ENCODE measurements around the gene FCN3. TPM values are rescaled to one million over a fixed set of nuclear protein-coding genes. Genes with fewer than 3 reads are reported as not detected.

FCN3 gene
- total and polyA plus RNA-seq, 9 donors: 0.20 to 1.7 (median 0.53) TPM; not detected in 2

DNA sequence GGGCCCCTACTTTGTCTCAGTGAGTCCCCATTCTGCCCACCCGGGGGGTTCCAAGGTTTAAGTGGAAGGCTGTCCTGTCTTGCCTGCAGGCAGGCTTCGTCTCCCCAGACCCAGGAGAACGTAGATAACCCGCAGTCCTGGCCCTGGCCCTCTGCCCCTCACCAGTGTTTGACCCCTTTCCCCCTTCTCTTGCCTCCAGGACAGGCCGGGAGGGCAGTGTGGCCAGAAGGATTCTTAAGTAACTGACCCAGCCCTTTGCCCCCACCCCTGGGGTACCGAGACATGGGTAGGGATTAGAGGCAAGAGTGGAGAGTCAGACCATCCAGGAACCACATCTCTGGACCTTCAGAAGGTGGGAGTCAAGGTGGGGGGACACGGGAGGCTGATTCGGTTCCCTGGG lies 43.8 kb downstream of the FCN3 start:
- no peak for DNase-seq
- no peak overlapping the region for H3K27ac ChIP-seq (ENCODE audit: low read length)
- no peak overlapping the region for H3K4me3 ChIP-seq (ENCODE audit: low read length)
- H3K36me3 ChIP-seq (ENCODE audit: control insufficient read depth, insufficient read depth, low read length): peaks cover 69% of the 10 kb centered on the region
- H3K4me1 ChIP-seq (ENCODE audit: control insufficient read depth, insufficient read depth, low read length): peaks cover 4% of the 10 kb centered on the region
- WGBS (ENCODE audit: insufficient coverage): 85% methylated on average over 5 of the region's 8 CpGs
- no peaks in the 10 kb centered on the region for H3K27me3 ChIP-seq (ENCODE audit: control insufficient read depth, insufficient read depth, low read length)
- H3K9me3 ChIP-seq (replicated peaks; ENCODE audit: control insufficient read depth, low read depth, low read length): no peaks in the 10 kb centered on the region

DNA sequence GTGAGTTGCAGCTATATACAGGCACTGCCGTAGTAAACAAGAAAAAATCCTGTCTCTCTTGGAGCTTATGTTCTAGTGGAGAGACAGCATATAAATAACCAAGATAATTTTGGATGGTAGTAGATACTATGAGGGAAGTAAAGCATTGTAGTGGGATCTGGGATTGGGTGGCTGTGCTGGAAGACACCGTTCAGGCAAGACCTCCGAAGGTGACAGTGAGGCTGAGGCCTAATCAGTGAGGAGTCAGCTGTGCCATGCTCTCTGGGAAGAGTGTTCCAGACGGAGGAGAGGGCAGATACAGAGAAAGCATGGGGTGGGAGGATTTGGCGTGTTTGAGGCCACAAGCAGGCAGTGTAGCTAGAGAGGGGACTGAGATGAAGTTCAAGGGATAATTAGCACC lies 46.7 kb downstream of the FCN3 start:
- no peak overlapping the region for H3K4me3 ChIP-seq (ENCODE audit: low read length)
- no peak overlapping the region for H3K27ac ChIP-seq (ENCODE audit: low read length)
- peaks cover 11% of the 10 kb centered on the region for H3K4me1 ChIP-seq (ENCODE audit: control insufficient read depth, insufficient read depth, low read length)
- WGBS (ENCODE audit: insufficient coverage): 78% methylated on average over 4 of the region's 5 CpGs
- H3K9me3 ChIP-seq (replicated peaks; ENCODE audit: control insufficient read depth, low read depth, low read length): no peaks in the 10 kb centered on the region
- H3K36me3 ChIP-seq (ENCODE audit: control insufficient read depth, insufficient read depth, low read length): peaks cover 57% of the 10 kb centered on the region
- DNase-seq: no peak
- no peaks in the 10 kb centered on the region for H3K27me3 ChIP-seq (ENCODE audit: control insufficient read depth, insufficient read depth, low read length)

DNA sequence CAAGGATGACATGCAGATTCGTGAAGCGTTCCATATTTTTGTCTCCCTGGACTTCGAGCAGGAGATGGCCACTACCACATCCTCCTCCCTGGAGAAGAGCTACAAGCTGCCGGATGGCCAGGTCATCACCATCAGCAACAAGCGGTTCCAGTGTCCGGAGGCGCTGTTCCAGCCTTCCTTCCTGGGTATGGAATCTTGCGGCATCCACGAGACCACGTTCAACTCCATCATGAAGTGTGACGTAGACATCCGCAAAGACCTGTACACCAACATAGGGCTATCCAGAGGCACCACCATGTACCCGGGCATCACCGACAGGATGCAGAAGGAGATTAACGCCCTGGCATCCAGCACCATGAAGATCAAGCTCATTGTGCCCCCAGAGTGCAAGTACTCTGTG lies 49.3 kb downstream of the FCN3 start:
- Histone ChIP-seq H3K27ac (ENCODE audit: low read length) (no peak overlapping the region), H3K9me3 (replicated peaks; ENCODE audit: control insufficient read depth, low read depth, low read length) (no peaks in the 10 kb centered on the region), H3K36me3 (ENCODE audit: control insufficient read depth, insufficient read depth, low read length) (peaks cover 31% of the 10 kb centered on the region), H3K4me1 (ENCODE audit: control insufficient read depth, insufficient read depth, low read length) (peaks cover 14% of the 10 kb centered on the region), H3K27me3 (ENCODE audit: control insufficient read depth, insufficient read depth, low read length) (no peaks in the 10 kb centered on the region), H3K4me3 (ENCODE audit: low read length) (no peak overlapping the region)
- no peak for DNase-seq
- 87% methylated on average over 15 of the region's 15 CpGs for WGBS (ENCODE audit: insufficient coverage)

DNA sequence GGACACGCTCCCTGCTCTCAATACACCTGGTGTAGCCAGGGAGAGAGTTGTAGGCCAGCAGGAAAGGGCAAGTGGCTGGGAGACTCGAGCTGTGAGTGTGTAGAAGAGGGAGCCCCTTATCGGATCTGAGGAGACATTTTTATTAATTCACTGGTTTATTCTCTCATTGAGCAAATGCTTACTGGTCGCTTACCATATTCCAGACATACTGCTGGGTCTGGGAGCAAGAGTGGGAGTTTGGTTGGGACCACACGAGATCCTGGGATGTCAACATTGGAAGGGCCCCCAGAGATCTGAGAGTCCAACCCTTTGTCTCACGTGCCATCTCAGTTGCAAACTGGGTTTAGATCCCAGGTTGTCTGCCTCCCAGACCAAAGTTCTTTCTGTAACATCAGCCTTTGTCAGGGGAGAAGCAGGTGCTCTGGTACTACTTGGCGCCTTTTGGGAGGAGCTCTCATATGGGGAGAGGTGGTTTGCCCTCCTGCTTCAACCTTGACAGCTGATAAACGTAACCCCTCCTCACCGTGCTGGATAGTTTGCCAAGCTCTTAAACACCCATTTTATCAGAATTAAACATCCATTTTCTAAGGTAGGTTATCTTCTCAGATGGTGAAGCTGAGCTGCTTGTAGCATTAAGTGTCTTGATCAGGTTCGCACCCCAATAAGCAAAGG lies 51.9 kb downstream of the FCN3 start:
- Histone ChIP-seq H3K9me3 (replicated peaks; ENCODE audit: control insufficient read depth, low read depth, low read length) (no peaks in the 10 kb centered on the region), H3K4me1 (ENCODE audit: control insufficient read depth, insufficient read depth, low read length) (peaks cover 22% of the 10 kb centered on the region), H3K4me3 (ENCODE audit: low read length) (peak overlapping the region; percentile 100), H3K27me3 (ENCODE audit: control insufficient read depth, insufficient read depth, low read length) (no peaks in the 10 kb centered on the region), H3K27ac (ENCODE audit: low read length) (peak overlapping the region; percentile 68), H3K36me3 (ENCODE audit: control insufficient read depth, insufficient read depth, low read length) (peaks cover 22% of the 10 kb centered on the region)
- DNase-seq: no peak
- 0% methylated on average over 3 of the region's 10 CpGs for WGBS (ENCODE audit: insufficient coverage)

DNA sequence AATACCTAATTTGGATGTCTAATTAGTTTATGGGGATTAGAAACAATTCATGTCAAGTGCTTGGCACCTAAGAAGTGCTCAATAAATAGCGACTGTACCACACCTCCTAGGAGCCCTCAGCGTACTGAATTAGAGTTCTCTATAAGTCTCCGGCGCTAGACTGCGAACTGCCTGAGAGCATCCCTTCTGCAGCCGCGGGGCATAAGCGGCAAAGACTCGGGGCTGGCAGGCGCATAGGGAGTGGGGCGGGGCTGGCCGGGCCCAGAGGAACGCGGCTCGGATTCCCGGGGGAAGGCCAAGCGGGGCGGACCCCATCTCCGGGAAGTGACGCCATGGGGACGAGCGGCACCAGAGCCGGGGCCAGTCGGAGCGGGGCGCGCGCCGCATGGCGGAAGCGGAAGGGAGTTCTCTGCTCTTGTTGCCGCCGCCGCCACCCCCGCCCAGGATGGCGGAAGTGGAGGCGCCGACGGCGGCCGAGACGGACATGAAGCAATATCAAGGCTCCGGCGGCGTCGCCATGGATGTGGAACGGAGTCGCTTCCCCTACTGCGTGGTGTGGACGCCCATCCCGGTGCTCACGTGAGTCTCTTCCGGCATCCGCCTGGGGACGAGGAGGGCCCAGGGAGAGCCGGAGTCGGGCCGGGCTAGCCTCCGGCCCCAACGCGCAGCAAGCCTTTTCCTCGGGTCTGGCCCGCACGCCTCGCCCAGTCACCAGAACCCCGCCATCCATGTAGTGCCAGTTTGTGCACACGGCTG lies 52.6 kb downstream of the FCN3 start, which contains the start of gene TMEM222:
TMEM222 (plus strand) TSS at position 351 of the 756 bp plus-strand sequence; CDS start at position 386, 35 bp downstream.
- H3K9me3 ChIP-seq (replicated peaks; ENCODE audit: control insufficient read depth, low read depth, low read length): no peaks in the 10 kb centered on the region
- H3K4me1 ChIP-seq (ENCODE audit: control insufficient read depth, insufficient read depth, low read length): peaks cover 21% of the 10 kb centered on the region
- WGBS (ENCODE audit: insufficient coverage): under 1% methylated on average over 63 of the region's 67 CpGs
- H3K27me3 ChIP-seq (ENCODE audit: control insufficient read depth, insufficient read depth, low read length): no peaks in the 10 kb centered on the region
- peaks cover 21% of the 10 kb centered on the region for H3K36me3 ChIP-seq (ENCODE audit: control insufficient read depth, insufficient read depth, low read length)
- peak within 1 kb of the TSS; percentile 68 for H3K27ac ChIP-seq (ENCODE audit: low read length)
- DNase-seq: peak; percentile 99
- H3K4me3 ChIP-seq (ENCODE audit: low read length): peak within 1 kb of the TSS; percentile 100

Other genes with a start within 250 kb of the FCN3 start
- 3.1 TPM for gene SLC9A1, start 219.7 kb downstream of the FCN3 start, total RNA-seq
- gene SLC9A1, start 219.7 kb downstream of the FCN3 start, polyA plus RNA-seq (ENCODE audit: insufficient read depth in 1 of 8, insufficient read length in 8 of 8, low replicate concordance in 1 of 8): 10 to 100 TPM; 10.5 to 21.1 (median 16.4) TPM
- 11.3 TPM for gene WDTC1, start 140.2 kb downstream of the FCN3 start, total RNA-seq
- gene WDTC1, start 140.2 kb downstream of the FCN3 start, polyA plus RNA-seq (ENCODE audit: insufficient read depth in 1 of 8, insufficient read length in 8 of 8, low replicate concordance in 1 of 8): 10 to 100 TPM; 24.0 to 30.7 (median 27.7) TPM
- gene TMEM222, start 52.7 kb downstream of the FCN3 start, total RNA-seq: 22.4 TPM
- 10 to 100 TPM; 22.9 to 28.3 (median 26.0) TPM for gene TMEM222, start 52.7 kb downstream of the FCN3 start, polyA plus RNA-seq (ENCODE audit: insufficient read depth in 1 of 8, insufficient read length in 8 of 8, low replicate concordance in 1 of 8)
- gene SYTL1, start 32.8 kb downstream of the FCN3 start, total RNA-seq: 0.62 TPM
- 1 to 10 TPM in 5 of 8 donors, under 1 TPM in 3; 0.66 to 4.8 (median 1.2) TPM for gene SYTL1, start 32.8 kb downstream of the FCN3 start, polyA plus RNA-seq (ENCODE audit: insufficient read depth in 1 of 8, insufficient read length in 8 of 8, low replicate concordance in 1 of 8)
- 12.4 TPM for gene MAP3K6, start 7.9 kb downstream of the FCN3 start, total RNA-seq
- gene MAP3K6, start 7.9 kb downstream of the FCN3 start, polyA plus RNA-seq (ENCODE audit: insufficient read depth in 1 of 8, insufficient read length in 8 of 8, low replicate concordance in 1 of 8): 10 to 100 TPM in 7 of 8 donors, 1 to 10 TPM in 1; 10.0 to 13.6 (median 12.5) TPM
- gene CD164L2, start 8.5 kb upstream of the FCN3 start, total RNA-seq: not detected
- gene CD164L2, start 8.5 kb upstream of the FCN3 start, polyA plus RNA-seq (ENCODE audit: insufficient read depth in 1 of 8, insufficient read length in 8 of 8, low replicate concordance in 1 of 8): under 1 TPM in 1 of 8 donors, not detected in 7; 0.48 TPM
- 0.18 TPM for gene GPR3, start 17.8 kb upstream of the FCN3 start, total RNA-seq
- gene GPR3, start 17.8 kb upstream of the FCN3 start, polyA plus RNA-seq (ENCODE audit: insufficient read depth in 1 of 8, insufficient read length in 8 of 8, low replicate concordance in 1 of 8): 1 to 10 TPM in 2 of 8 donors, under 1 TPM in 6; 0.55 to 1.1 (median 0.86) TPM
- gene WASF2, start 115.3 kb upstream of the FCN3 start, total RNA-seq: 22.4 TPM
- 10 to 100 TPM; 57.1 to 99.8 (median 75.5) TPM for gene WASF2, start 115.3 kb upstream of the FCN3 start, polyA plus RNA-seq (ENCODE audit: insufficient read depth in 1 of 8, insufficient read length in 8 of 8, low replicate concordance in 1 of 8)
- 24.0 TPM for gene AHDC1, start 229.3 kb upstream of the FCN3 start, total RNA-seq
- gene AHDC1, start 229.3 kb upstream of the FCN3 start, polyA plus RNA-seq (ENCODE audit: insufficient read depth in 1 of 8, insufficient read length in 8 of 8, low replicate concordance in 1 of 8): 10 to 100 TPM; 57.8 to 97.6 (median 86.6) TPM